HEK293T (cell line): ENCODE results near the gene ACOT9.
A peak's percentile ranks its signal among the peaks of the same experiment; 100 is the strongest.

Experiments used
- CTCF ChIA-PET: fragments of 350-600 bp; formaldehyde crosslinking; extraction: SDS; loops from one replicate; lab custom pipeline; 2021; ENCODE audit warnings: antibody characterized with exemption, inconsistent platforms; lab: Yijun Ruan, JAX
- POLR2A ChIA-PET: fragments of 350-600 bp; formaldehyde crosslinking; extraction: SDS; loops from one replicate; lab custom pipeline; 2020; ENCODE audit warnings: antibody characterized with exemption, inconsistent platforms; lab: Yijun Ruan, JAX
- DNase-seq: peaks from one replicate; pipeline ENCODE4 v3.0.0; 2012; ENCODE audit warnings: mixed read lengths; ENCODE audit errors: extremely low spot score
- ARNT ChIP-seq: fragments of 450-650 bp; IDR thresholded peaks from 2 replicates; pipeline ENCODE4 v1.6.1; 2017; ENCODE audit warnings: mild to moderate bottlenecking
- BHLHE40 ChIP-seq: fragments of 450-650 bp; IDR thresholded peaks from 2 replicates; pipeline ENCODE4 v1.6.1; 2016; ENCODE audit warnings: mild to moderate bottlenecking, moderate library complexity, borderline replicate concordance
- CTBP1 ChIP-seq: fragments of 450-650 bp; IDR thresholded peaks from 2 replicates; pipeline ENCODE4 v1.6.1; 2016; ENCODE audit warnings: borderline replicate concordance
- ELF4 ChIP-seq: fragments of 450-650 bp; IDR thresholded peaks from 2 replicates; pipeline ENCODE4 v1.6.1; 2017; ENCODE audit warnings: antibody characterized with exemption
- FOXA1 ChIP-seq: fragments of 450-650 bp; IDR thresholded peaks from 2 replicates; pipeline ENCODE4 v1.6.1; 2016; ENCODE audit warnings: mild to moderate bottlenecking
- FOXK2 ChIP-seq: fragments of 450-650 bp; IDR thresholded peaks from 2 replicates; pipeline ENCODE4 v1.6.1; 2016; ENCODE audit warnings: mild to moderate bottlenecking
- FOXM1 ChIP-seq: fragments of 450-650 bp; IDR thresholded peaks from 2 replicates; pipeline ENCODE4 v1.6.1; 2017; ENCODE audit warnings: mild to moderate bottlenecking, borderline replicate concordance
- HDGF ChIP-seq: fragments of 450-650 bp; IDR thresholded peaks from 2 replicates; pipeline ENCODE4 v1.6.1; 2017; ENCODE audit warnings: antibody characterized with exemption, borderline replicate concordance
- L3MBTL2 ChIP-seq: fragments of 450-650 bp; conservative IDR thresholded peaks from 2 replicates; pipeline ENCODE4 v1.6.1; 2016; ENCODE audit warnings: mild to moderate bottlenecking
- LEF1 ChIP-seq: fragments of 450-650 bp; IDR thresholded peaks from 2 replicates; pipeline ENCODE4 v1.6.1; 2017; ENCODE audit warnings: mild to moderate bottlenecking, borderline replicate concordance
- NFRKB ChIP-seq: fragments of 450-650 bp; IDR thresholded peaks from 2 replicates; pipeline ENCODE4 v1.6.1; 2016; ENCODE audit warnings: mild to moderate bottlenecking, moderate library complexity
- PKNOX1 ChIP-seq: fragments of 450-650 bp; IDR thresholded peaks from 2 replicates; pipeline ENCODE4 v1.6.1; 2016
- SP1 ChIP-seq: fragments of 450-650 bp; IDR thresholded peaks from 2 replicates; pipeline ENCODE4 v1.6.1; 2017
- SUZ12 ChIP-seq: fragments of 450-650 bp; IDR thresholded peaks from 2 replicates; pipeline ENCODE4 v1.6.1; 2016; ENCODE audit warnings: mild to moderate bottlenecking
- TARDBP ChIP-seq: fragments of 450-650 bp; IDR thresholded peaks from 2 replicates; pipeline ENCODE4 v1.6.1; 2016
- ZNF384 ChIP-seq: fragments of 450-650 bp; IDR thresholded peaks from 2 replicates; pipeline ENCODE4 v1.6.1; 2016

ACOT9 gene, protein sequence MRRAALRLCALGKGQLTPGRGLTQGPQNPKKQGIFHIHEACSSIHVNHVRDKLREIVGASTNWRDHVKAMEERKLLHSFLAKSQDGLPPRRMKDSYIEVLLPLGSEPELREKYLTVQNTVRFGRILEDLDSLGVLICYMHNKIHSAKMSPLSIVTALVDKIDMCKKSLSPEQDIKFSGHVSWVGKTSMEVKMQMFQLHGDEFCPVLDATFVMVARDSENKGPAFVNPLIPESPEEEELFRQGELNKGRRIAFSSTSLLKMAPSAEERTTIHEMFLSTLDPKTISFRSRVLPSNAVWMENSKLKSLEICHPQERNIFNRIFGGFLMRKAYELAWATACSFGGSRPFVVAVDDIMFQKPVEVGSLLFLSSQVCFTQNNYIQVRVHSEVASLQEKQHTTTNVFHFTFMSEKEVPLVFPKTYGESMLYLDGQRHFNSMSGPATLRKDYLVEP

DNA sequence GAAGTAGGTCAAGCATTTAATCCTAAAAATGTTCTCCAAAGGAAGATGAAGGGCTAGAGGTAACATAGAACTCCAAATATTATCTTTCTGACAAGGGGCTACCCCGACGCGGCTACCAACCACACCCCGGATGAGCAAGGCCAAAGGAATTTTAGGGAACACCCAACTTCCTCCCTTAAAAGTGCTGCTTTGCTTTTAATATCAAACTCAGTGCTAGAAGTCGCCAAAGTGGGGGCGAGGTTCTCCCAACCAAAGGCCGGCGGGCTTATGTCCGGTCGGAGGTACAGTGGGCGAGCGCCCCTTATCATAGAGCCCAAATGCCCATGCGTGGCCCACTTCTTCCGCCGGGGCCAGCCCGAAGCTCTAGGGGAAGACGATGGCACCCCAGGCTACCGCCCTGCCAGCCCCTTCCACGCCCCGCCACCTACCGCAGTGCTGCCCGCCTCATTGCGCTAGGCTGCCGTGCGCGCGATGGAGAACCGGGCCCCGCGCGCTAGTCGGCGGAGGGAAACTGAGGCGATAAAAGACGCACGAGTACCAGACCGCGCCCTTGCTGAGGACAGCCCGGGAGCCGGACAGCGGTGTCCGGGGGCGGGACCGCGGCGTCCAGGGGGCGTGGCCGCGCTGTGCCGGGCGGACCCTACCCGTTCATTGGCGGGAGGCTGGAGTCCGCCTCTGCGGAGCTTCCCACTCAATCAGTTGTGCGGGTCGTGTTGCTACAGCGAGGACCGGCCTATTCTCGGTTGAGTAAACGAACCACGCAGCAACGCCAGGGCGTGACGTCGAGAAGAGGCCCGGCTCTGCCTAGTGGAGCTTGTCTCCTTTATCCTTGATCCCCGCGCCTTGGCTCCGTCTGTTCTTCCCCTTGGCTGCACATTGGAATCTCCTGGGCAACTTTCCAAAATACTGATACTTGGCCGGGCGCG lies at the start of gene ACOT9:
Gene ACOT9, minus strand, starts transcription at position 580 of the 926 bp plus-strand sequence. Its CDS starts 132 bp downstream, at position 448.
- ChIA-PET CTCF (interaction anchor here (0.6 to 1.6 kb wide), 5 partner anchors 14 to 311 kb away, joined by 3 to 4 read pairs (median 4); no protein-coding TSS in a partner anchor), POLR2A (interaction anchor here (0.5 to 1.5 kb wide), 12 partner anchors 9 to 270 kb away, joined by 3 to 12 read pairs (median 4); partner anchors contain the start of gene SAT1)
- no peak for TF ChIP-seq SP1
- TF ChIP-seq HDGF: peak; percentile 68; the same call in 1 of the 2 replicates
- no peak for TF ChIP-seq FOXK2
- TF ChIP-seq CTBP1: no peak
- TF ChIP-seq LEF1: no peak
- TF ChIP-seq BHLHE40: no peak
- peak; percentile 24 for TF ChIP-seq L3MBTL2
- TF ChIP-seq TARDBP: no peak
- no peak for TF ChIP-seq ARNT
- 0 out of 2 replicates have a peak, but pooled peaks have one; percentile 16 for TF ChIP-seq PKNOX1
- no peak for TF ChIP-seq FOXA1
- DNase-seq: peak; percentile 90

DNA sequence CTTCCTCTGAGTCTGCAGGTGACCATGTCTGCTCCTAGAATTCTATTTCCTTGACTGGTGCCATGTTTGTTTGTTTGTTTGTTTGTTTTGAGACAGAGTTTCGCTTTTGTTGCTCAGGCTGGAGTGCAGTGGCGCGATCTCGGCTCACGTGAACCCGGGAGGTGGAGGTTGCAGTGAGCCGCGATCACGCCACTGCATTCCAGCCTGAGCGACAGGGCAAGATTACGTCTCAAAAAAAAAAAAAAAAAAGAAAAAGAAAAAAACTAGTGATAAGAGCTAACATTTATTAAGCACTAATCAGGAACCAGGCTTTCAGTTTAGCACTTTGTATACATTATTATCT lies 47.0 kb upstream of the ACOT9 start:
- DNase-seq: no peak
- TF ChIP-seq ARNT: no peak
- peak; percentile 35; the same call in 1 of the 2 replicates for TF ChIP-seq ZNF384
- TF ChIP-seq LEF1: no peak
- TF ChIP-seq SP1: no peak
- no peak for TF ChIP-seq PKNOX1
- TF ChIP-seq SUZ12: no peak
- TF ChIP-seq FOXK2: no peak
- POLR2A ChIA-PET: no interaction called here
- CTCF ChIA-PET: interaction anchor here (0.6 to 1.2 kb wide), 3 partner anchors 8 to 112 kb away, joined by 3 to 5 read pairs (median 3); no protein-coding TSS in a partner anchor

- POLR2A ChIA-PET: no interaction called here
- CTCF ChIA-PET: interaction anchor here (1.0 to 1.2 kb wide), 2 partner anchors 9 to 113 kb away, joined by 3 read pairs; no protein-coding TSS in a partner anchor
- TF ChIP-seq NFRKB: no peak
- peak; percentile 70 for TF ChIP-seq ZNF384
- DNase-seq: no peak
These were observed 46.5 kb upstream of the ACOT9 start for GRCh38 chrX:23789386-23790154.

GRCh38 chrX:23788946-23789345 lies 45.9 kb upstream of the ACOT9 start:
- POLR2A ChIA-PET: no interaction called here

GRCh38 chrX:23788521-23788920 lies 45.4 kb upstream of the ACOT9 start:
- no peak for TF ChIP-seq SP1
- no peak for TF ChIP-seq SUZ12
- no peak for TF ChIP-seq HDGF
- no peak for TF ChIP-seq FOXM1
- no peak for TF ChIP-seq PKNOX1
- no peak for TF ChIP-seq NFRKB
- no peak for TF ChIP-seq ELF4
- no peak for TF ChIP-seq ARNT
- no peak for TF ChIP-seq ZNF384
- DNase-seq: no peak
- POLR2A ChIA-PET: no interaction called here
- CTCF ChIA-PET: no interaction called here

More at GRCh38 chrX:23788946-23789345, 45.9 kb upstream of the ACOT9 start:
- TF ChIP-seq ZNF384: no peak
- no peak for TF ChIP-seq FOXA1
- no peak for TF ChIP-seq ELF4
- no peak for TF ChIP-seq CTBP1
- no peak for TF ChIP-seq SUZ12
- TF ChIP-seq ARNT: no peak
- no peak for TF ChIP-seq L3MBTL2
- no peak for TF ChIP-seq PKNOX1
- TF ChIP-seq FOXM1: no peak
- no peak for TF ChIP-seq SP1
- no peak for TF ChIP-seq FOXK2
- no peak for TF ChIP-seq LEF1
- TF ChIP-seq TARDBP: no peak
- TF ChIP-seq BHLHE40: no peak
- DNase-seq: no peak
- CTCF ChIA-PET: interaction anchor here (1.0 kb wide), 1 partner anchor 113 kb away, joined by 3 read pairs; no protein-coding TSS in a partner anchor
